A549 (cell line): Measurements from ENCODE around the gene TIMM10. TPM values are rescaled to one million over a fixed set of nuclear protein-coding genes. Genes with fewer than 3 reads are reported as not detected.

Source experiments
- ATAC-seq, 2 experiments: fragments of 200-7000 bp in 1 of 2; fragments of >200 bp in 1 of 2; cut with Nextera tagmentation in 1 of 2; cut with Tn5 transposase in 1 of 2; 3 replicates each; pipeline versions ENCODE4 v1.8.0 to v1.9.1; 2018 to 2020; ENCODE audit warnings: mild to moderate bottlenecking in 1 of 2, moderate library complexity in 1 of 2
- CTCF ChIA-PET: fragments of 300-600 bp; sonication (Branson Sonifier 250); formaldehyde crosslinking; extraction: SDS; loops from one replicate; lab custom pipeline; 2021; ENCODE audit warnings: antibody characterized with exemption, inconsistent platforms; lab: Yijun Ruan, JAX
- POLR2A ChIA-PET: fragments of 350-600 bp; formaldehyde crosslinking; extraction: SDS; loops from one replicate; lab custom pipeline; 2021; ENCODE audit warnings: antibody characterized with exemption, inconsistent platforms; lab: Yijun Ruan, JAX
- DNase-seq, 2 experiments: peaks; one replicate each; pipeline versions ENCODE4 v3.0.0 to v3.0.0-alpha.2; 2011 to 2016; ENCODE audit warnings: low read depth in 1 of 2, low spot score in 1 of 2
- FAIRE-seq: peaks from 2 replicates; lab custom pipeline; 2011; peaks lifted over from hg19 to GRCh38; lab: Jason Lieb, UNC
- H3K27ac ChIP-seq, 2 experiments: fragments of >200 bp; sonication (Bioruptor Twin); formaldehyde crosslinking; 3 replicates each; pipeline ENCODE4 v1.5.1; 2016 to 2017
- H3K4me1 ChIP-seq: fragments of >200 bp; sonication (Bioruptor Twin); formaldehyde crosslinking; 3 replicates; pipeline ENCODE4 v1.6.1; 2016
- H3K4me2 ChIP-seq: fragments of >200 bp; sonication (Bioruptor Twin); formaldehyde crosslinking; 3 replicates; pipeline ENCODE4 v1.6.1; 2016
- H3K4me3 ChIP-seq: fragments of >200 bp; sonication (Bioruptor Twin); formaldehyde crosslinking; 3 replicates; pipeline ENCODE4 v1.5.1; 2016
- H3K9me3 ChIP-seq: fragments of >200 bp; sonication (Bioruptor Twin); formaldehyde crosslinking; 3 replicates; pipeline ENCODE4 v1.6.1; 2016
- CBX2 ChIP-seq: fragments of 200-600 bp; sonication (generic); IDR thresholded peaks from 2 replicates; pipeline ENCODE4 v1.6.1; 2016; ENCODE audit warnings: low read depth, mild to moderate bottlenecking, borderline replicate concordance
- CBX8 ChIP-seq: fragments of 200-600 bp; sonication (generic); IDR thresholded peaks from 2 replicates; pipeline ENCODE4 v1.6.1; 2016
- CHD2 ChIP-seq: fragments of 150-350 bp; IDR thresholded peaks from 2 replicates; pipeline ENCODE4 v1.6.1; 2014; ENCODE audit warnings: low read length; ENCODE audit not compliant: partially characterized antibody
- FOSB ChIP-seq: fragments of 250-450 bp; sonication (Bioruptor Pico); IDR thresholded peaks from 2 replicates; pipeline ENCODE4 v1.5.0; 2020; ENCODE audit warnings: mild to moderate bottlenecking, moderate library complexity
- FOXS1 ChIP-seq: fragments of 250-450 bp; sonication (Bioruptor Pico); IDR thresholded peaks from 2 replicates; pipeline ENCODE4 v1.5.0; 2020; ENCODE audit warnings: mild to moderate bottlenecking, moderate library complexity
- HDAC2 ChIP-seq: fragments of 200-600 bp; sonication (generic); IDR thresholded peaks from 2 replicates; pipeline ENCODE4 v1.6.1; 2016
- HOXB13 ChIP-seq: fragments of 250-450 bp; sonication (Bioruptor Pico); IDR thresholded peaks from 2 replicates; pipeline ENCODE4 v1.5.0; 2020; ENCODE audit warnings: low read depth, mild to moderate bottlenecking, moderate library complexity
- HOXB5 ChIP-seq: fragments of 250-450 bp; sonication (Bioruptor Pico); IDR thresholded peaks from 2 replicates; pipeline ENCODE4 v1.5.0; 2020; ENCODE audit warnings: mild to moderate bottlenecking, moderate library complexity
- JUN ChIP-seq, 2 experiments: fragments of >200 bp; sonication (Bioruptor Twin); formaldehyde crosslinking; IDR thresholded peaks; 2 replicates in 1 of 2; 3 replicates in 1 of 2; pipeline ENCODE4 v1.6.1; 2016 to 2017
- JUNB ChIP-seq: fragments of >200 bp; sonication (Bioruptor Twin); formaldehyde crosslinking; IDR thresholded peaks from 2 replicates; pipeline ENCODE4 v1.6.1; 2016
- NFE2L2 ChIP-seq: fragments of 150-350 bp; conservative IDR thresholded peaks from 2 replicates; pipeline ENCODE4 v1.6.1; 2014; ENCODE audit warnings: low read length
- NR3C1 ChIP-seq: fragments of >200 bp; sonication (Bioruptor Twin); formaldehyde crosslinking; IDR thresholded peaks from 3 replicates; pipeline ENCODE4 v1.6.1; 2017
- POLR2AphosphoS2 ChIP-seq: conservative IDR thresholded peaks from 2 replicates; pipeline ENCODE4 v1.6.1; 2012; ENCODE audit warnings: low read length, improper control_type of control experiment, inconsistent platforms
- RAD21 ChIP-seq, 2 experiments: fragments of >200 bp in 1 of 2; sonication (Bioruptor Twin) in 1 of 2; formaldehyde crosslinking in 1 of 2; IDR thresholded peaks in 1 of 2; conservative IDR thresholded peaks in 1 of 2; 2 replicates in 1 of 2; 3 replicates in 1 of 2; pipeline ENCODE4 v1.6.1; 2012 to 2018; ENCODE audit warnings: inconsistent platforms in 1 of 2
- RARB ChIP-seq: fragments of 250-450 bp; sonication (Bioruptor Pico); IDR thresholded peaks from 2 replicates; pipeline ENCODE4 v1.8.0; 2021; ENCODE audit warnings: mild to moderate bottlenecking, moderate library complexity
- RFX5 ChIP-seq: fragments of 450-650 bp; IDR thresholded peaks from 2 replicates; pipeline ENCODE4 v1.7.1; 2014; ENCODE audit warnings: antibody characterized with exemption, mild to moderate bottlenecking, moderate library complexity
- SMC3 ChIP-seq: fragments of >200 bp; sonication (Bioruptor Twin); formaldehyde crosslinking; IDR thresholded peaks from 3 replicates; pipeline ENCODE4 v1.6.1; 2018; ENCODE audit warnings: inconsistent platforms
- SREBF2 ChIP-seq: fragments of 450-650 bp; IDR thresholded peaks from 2 replicates; pipeline ENCODE4 v1.6.1; 2014; ENCODE audit warnings: mild to moderate bottlenecking, moderate library complexity
- ZC3H11A ChIP-seq: fragments of 450-650 bp; IDR thresholded peaks from 2 replicates; pipeline ENCODE4 v1.6.1; 2014; ENCODE audit warnings: antibody characterized with exemption, mild to moderate bottlenecking
- ZFP36 ChIP-seq: fragments of 450-650 bp; IDR thresholded peaks from 2 replicates; pipeline ENCODE4 v1.6.1; 2014; ENCODE audit warnings: borderline replicate concordance; ENCODE audit not compliant: partially characterized antibody
- WGBS: methylation state at CpG from one replicate; pipeline ENCODE4 v1.1.6; 2017; ENCODE audit errors: missing lambda C conversion rate; 5-methylcytosine and 5-hydroxymethylcytosine counted together
- polyA plus RNA-seq, 4 experiments: library from polyadenylated mRNA; depleted of rRNA in 3 of 4; stranded (reverse); fragments of >200 nt; fragmentation: RNase III in 1 of 4; extraction: RNeasy Plus Mini Kit Qiagen cat#74134 plus additional on column Dnase treatment in 1 of 4; gene quantifications; 2 replicates in 3 of 4; 3 replicates in 1 of 4; pipeline ENCODE4 v1.2.3, GENCODE V29; 2011 to 2017
- TF ChIP-seq, protein P1 (sequence below): fragments of 250-450 bp; sonication (Bioruptor Pico); IDR thresholded peaks from 2 replicates; pipeline ENCODE4 v1.5.0; 2021; ENCODE audit warnings: mild to moderate bottlenecking, moderate library complexity, borderline replicate concordance
- TF ChIP-seq, protein P2 (sequence below): IDR thresholded peaks from 2 replicates; pipeline ENCODE4 v1.6.1; 2012
- TF ChIP-seq, protein P3 (sequence below): IDR thresholded peaks from 2 replicates; pipeline ENCODE4 v1.6.1; 2012; ENCODE audit warnings: low read depth, borderline replicate concordance
- TF ChIP-seq, protein P4 (sequence below): fragments of >200 bp; sonication (Bioruptor Twin); formaldehyde crosslinking; IDR thresholded peaks from 2 replicates; pipeline ENCODE4 v1.6.1; 2016
- TF ChIP-seq, protein P5 (sequence below): fragments of 200-600 bp; sonication (generic); IDR thresholded peaks from 2 replicates; pipeline ENCODE4 v1.6.1; 2016; ENCODE audit warnings: antibody characterized with exemption, mild to moderate bottlenecking, moderate library complexity
- TF ChIP-seq, protein P6 (sequence below): fragments of 250-450 bp; sonication (Bioruptor Pico); IDR thresholded peaks from 2 replicates; pipeline ENCODE4 v1.5.0; 2020; ENCODE audit warnings: low read depth, mild to moderate bottlenecking, moderate library complexity
- TF ChIP-seq, protein P7 (sequence below): IDR thresholded peaks from 2 replicates; pipeline ENCODE4 v1.6.1; 2012

Gene TIMM10
- polyA plus RNA-seq, 2 of the 4 experiments (the other 2 are of a cell fraction), result 179 to 248 TPM

DNA sequence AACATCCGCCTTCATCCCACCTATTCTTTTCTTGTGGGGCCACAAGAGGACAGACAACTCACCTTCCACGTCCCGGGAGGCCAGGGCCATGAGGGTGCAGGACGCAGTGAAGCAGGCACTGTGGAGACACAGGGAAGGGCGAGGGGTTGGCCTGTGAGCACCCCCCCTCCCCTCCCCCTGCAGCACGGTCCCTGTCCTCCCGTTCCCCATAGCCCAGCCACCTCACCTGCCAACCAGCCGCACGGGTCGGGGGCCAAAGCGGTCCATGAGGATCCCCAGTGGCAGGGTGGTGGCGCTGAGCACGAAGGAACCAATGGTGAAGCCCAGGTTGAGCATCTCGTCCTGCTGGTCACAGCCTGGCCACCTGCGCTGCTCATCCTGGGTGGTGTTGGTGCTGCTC, 29.6 kb downstream of the TIMM10 start:
- POLR2A ChIA-PET, result no interaction called here
- CTCF ChIA-PET, result interaction anchor here (1.2 to 22.5 kb wide), 4 partner anchors 20 to 149 kb away, joined by 3 to 299 read pairs (median 93); partner anchors contain the start of genes TIMM10 and UBE2L6
- WGBS, result 91% methylated on average over 15 of the region's 15 CpGs

DNA sequence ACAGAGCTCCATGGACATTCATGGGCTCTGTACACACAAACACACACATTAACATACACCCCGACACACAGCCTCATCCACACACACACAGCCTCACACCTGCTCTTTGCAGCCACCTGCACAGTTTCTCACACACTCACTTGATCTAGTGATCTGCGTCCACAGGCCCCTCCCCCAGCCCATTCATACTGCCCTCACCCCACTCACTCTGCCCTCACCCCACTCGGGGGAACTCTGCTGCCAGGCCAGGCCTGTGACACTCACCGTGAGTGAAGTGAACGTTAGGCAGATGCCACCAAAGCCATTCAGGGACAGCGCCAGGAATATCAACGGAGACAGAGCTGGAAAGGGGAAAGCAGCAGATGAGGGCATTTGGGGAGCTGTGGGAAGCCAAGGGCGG, 30.0 kb downstream of the TIMM10 start:
- no peak for DNase-seq
- no peak overlapping the region for H3K4me2 ChIP-seq
- H3K9me3 ChIP-seq, result no peaks in the 10 kb centered on the region
- no peak for ATAC-seq
- H3K4me3 ChIP-seq, result no peak overlapping the region
- ChIA-PET POLR2A (no interaction called here), CTCF (interaction anchor here (1.1 to 22.5 kb wide), 6 partner anchors 10 to 162 kb away, joined by 3 to 299 read pairs (median 4); partner anchors contain the start of genes P2RX3, TIMM10 and UBE2L6)
- H3K27ac ChIP-seq, result no peak overlapping the region
- TF ChIP-seq, protein P1, sequence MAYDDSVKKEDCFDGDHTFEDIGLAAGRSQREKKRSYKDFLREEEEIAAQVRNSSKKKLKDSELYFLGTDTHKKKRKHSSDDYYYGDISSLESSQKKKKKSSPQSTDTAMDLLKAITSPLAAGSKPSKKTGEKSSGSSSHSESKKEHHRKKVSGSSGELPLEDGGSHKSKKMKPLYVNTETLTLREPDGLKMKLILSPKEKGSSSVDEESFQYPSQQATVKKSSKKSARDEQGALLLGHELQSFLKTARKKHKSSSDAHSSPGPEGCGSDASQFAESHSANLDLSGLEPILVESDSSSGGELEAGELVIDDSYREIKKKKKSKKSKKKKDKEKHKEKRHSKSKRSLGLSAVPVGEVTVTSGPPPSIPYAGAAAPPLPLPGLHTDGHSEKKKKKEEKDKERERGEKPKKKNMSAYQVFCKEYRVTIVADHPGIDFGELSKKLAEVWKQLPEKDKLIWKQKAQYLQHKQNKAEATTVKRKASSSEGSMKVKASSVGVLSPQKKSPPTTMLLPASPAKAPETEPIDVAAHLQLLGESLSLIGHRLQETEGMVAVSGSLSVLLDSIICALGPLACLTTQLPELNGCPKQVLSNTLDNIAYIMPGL (CRISPR knock-in tag), result no peak
- TF ChIP-seq CHD2 (no peak), RARB (CRISPR knock-in tag) (no peak), FOXS1 (CRISPR knock-in tag) (no peak), RAD21 (conservative IDR thresholded peaks at IDR 0.05 in 1 of 2, IDR thresholded peaks at IDR 0.05 in 1 of 2) (no peak), ZC3H11A (no peak), ZFP36 (no peak), FOSB (CRISPR knock-in tag) (no peak), NFE2L2 (no peak), CBX8 (no peak), JUN (IDR thresholded peaks at IDR 0.05) (no peak), RFX5 (no peak)
- TF ChIP-seq, protein P2, sequence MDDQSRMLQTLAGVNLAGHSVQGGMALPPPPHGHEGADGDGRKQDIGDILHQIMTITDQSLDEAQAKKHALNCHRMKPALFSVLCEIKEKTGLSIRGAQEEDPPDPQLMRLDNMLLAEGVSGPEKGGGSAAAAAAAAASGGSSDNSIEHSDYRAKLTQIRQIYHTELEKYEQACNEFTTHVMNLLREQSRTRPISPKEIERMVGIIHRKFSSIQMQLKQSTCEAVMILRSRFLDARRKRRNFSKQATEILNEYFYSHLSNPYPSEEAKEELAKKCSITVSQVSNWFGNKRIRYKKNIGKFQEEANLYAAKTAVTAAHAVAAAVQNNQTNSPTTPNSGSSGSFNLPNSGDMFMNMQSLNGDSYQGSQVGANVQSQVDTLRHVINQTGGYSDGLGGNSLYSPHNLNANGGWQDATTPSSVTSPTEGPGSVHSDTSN, result no peak
- 90% methylated on average over 8 of the region's 8 CpGs for WGBS
- H3K4me1 ChIP-seq, result peaks cover 11% of the 10 kb centered on the region; the same call in 2 of the 3 replicates
- FAIRE-seq, result no peak

More for the DNA sequence above, 29.6 kb downstream of the TIMM10 start:
- Histone ChIP-seq H3K4me1 (peaks cover 11% of the 10 kb centered on the region; the same call in 2 of the 3 replicates), H3K4me3 (no peak overlapping the region), H3K27ac (no peak overlapping the region), H3K4me2 (no peak overlapping the region), H3K9me3 (no peaks in the 10 kb centered on the region)
- ATAC-seq, result no peak
- no peak for TF ChIP-seq NR3C1
- TF ChIP-seq, protein P3, sequence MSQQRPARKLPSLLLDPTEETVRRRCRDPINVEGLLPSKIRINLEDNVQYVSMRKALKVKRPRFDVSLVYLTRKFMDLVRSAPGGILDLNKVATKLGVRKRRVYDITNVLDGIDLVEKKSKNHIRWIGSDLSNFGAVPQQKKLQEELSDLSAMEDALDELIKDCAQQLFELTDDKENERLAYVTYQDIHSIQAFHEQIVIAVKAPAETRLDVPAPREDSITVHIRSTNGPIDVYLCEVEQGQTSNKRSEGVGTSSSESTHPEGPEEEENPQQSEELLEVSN, result no peak
- no peak for TF ChIP-seq HOXB5
- TF ChIP-seq ZC3H11A, result no peak
- no peak for TF ChIP-seq HOXB13 (CRISPR knock-in tag)
- TF ChIP-seq HDAC2, result no peak
- TF ChIP-seq, protein P4, sequence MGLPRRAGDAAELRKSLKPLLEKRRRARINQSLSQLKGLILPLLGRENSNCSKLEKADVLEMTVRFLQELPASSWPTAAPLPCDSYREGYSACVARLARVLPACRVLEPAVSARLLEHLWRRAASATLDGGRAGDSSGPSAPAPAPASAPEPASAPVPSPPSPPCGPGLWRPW, result no peak
- TF ChIP-seq SMC3, result no peak
- TF ChIP-seq, protein P2, result no peak
- TF ChIP-seq, protein P5, sequence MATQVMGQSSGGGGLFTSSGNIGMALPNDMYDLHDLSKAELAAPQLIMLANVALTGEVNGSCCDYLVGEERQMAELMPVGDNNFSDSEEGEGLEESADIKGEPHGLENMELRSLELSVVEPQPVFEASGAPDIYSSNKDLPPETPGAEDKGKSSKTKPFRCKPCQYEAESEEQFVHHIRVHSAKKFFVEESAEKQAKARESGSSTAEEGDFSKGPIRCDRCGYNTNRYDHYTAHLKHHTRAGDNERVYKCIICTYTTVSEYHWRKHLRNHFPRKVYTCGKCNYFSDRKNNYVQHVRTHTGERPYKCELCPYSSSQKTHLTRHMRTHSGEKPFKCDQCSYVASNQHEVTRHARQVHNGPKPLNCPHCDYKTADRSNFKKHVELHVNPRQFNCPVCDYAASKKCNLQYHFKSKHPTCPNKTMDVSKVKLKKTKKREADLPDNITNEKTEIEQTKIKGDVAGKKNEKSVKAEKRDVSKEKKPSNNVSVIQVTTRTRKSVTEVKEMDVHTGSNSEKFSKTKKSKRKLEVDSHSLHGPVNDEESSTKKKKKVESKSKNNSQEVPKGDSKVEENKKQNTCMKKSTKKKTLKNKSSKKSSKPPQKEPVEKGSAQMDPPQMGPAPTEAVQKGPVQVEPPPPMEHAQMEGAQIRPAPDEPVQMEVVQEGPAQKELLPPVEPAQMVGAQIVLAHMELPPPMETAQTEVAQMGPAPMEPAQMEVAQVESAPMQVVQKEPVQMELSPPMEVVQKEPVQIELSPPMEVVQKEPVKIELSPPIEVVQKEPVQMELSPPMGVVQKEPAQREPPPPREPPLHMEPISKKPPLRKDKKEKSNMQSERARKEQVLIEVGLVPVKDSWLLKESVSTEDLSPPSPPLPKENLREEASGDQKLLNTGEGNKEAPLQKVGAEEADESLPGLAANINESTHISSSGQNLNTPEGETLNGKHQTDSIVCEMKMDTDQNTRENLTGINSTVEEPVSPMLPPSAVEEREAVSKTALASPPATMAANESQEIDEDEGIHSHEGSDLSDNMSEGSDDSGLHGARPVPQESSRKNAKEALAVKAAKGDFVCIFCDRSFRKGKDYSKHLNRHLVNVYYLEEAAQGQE, result no peak
- TF ChIP-seq POLR2AphosphoS2, result no peak
- TF ChIP-seq, protein P6, sequence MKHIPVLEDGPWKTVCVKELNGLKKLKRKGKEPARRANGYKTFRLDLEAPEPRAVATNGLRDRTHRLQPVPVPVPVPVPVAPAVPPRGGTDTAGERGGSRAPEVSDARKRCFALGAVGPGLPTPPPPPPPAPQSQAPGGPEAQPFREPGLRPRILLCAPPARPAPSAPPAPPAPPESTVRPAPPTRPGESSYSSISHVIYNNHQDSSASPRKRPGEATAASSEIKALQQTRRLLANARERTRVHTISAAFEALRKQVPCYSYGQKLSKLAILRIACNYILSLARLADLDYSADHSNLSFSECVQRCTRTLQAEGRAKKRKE (CRISPR knock-in tag), result no peak
- TF ChIP-seq, protein P7, sequence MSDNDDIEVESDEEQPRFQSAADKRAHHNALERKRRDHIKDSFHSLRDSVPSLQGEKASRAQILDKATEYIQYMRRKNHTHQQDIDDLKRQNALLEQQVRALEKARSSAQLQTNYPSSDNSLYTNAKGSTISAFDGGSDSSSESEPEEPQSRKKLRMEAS, result no peak
- no peak for TF ChIP-seq JUNB
- TF ChIP-seq SREBF2, result no peak
- no peak for TF ChIP-seq JUN (IDR thresholded peaks at IDR 0.05)
- no peak for TF ChIP-seq CBX2
- TF ChIP-seq, all 56 proteins: peak for 0
- DNase-seq (no peak), FAIRE-seq (no peak)
